ENCODE measurements around the gene RELA.

- TF ChIP-seq CTCF (IDR thresholded peaks at IDR 0.05) = no peak
- TF ChIP-seq ZNF423 (CRISPR knock-in tag; IDR thresholded peaks at IDR 0.05) = no peak
- TF ChIP-seq USF1 (CRISPR knock-in tag; IDR thresholded peaks at IDR 0.05) = no peak
- no peak for TF ChIP-seq NR2C2 (CRISPR knock-in tag; IDR thresholded peaks at IDR 0.05)
- TF ChIP-seq AFF4 (CRISPR knock-in tag; IDR thresholded peaks at IDR 0.05; ENCODE audit: borderline replicate concordance) = no peak
Measured at GRCh38 chr11:65651339-65651588, 11.5 kb downstream of the RELA start.

Measured in WTC11 (cell line).